Forelimb muscle (tissue), 1 donor: Measurements from ENCODE around the gene PLXNA4. TPM values are rescaled to one million over a fixed set of nuclear protein-coding genes. Genes with fewer than 3 reads are reported as not detected.

Experiments used
- DNase-seq: peaks from one replicate; pipeline ENCODE4 v3.0.0-alpha.2; 2013; ENCODE audit warnings: low read depth
- polyA plus RNA-seq: library from polyadenylated mRNA; unstranded; fragments of 120-200 nt; gene quantifications from one replicate; pipeline ENCODE4 v1.2.1, GENCODE V29; 2013; ENCODE audit not compliant: insufficient read length

PLXNA4 gene
- polyA plus RNA-seq, 1 donor, result 4.9 TPM

DNA sequence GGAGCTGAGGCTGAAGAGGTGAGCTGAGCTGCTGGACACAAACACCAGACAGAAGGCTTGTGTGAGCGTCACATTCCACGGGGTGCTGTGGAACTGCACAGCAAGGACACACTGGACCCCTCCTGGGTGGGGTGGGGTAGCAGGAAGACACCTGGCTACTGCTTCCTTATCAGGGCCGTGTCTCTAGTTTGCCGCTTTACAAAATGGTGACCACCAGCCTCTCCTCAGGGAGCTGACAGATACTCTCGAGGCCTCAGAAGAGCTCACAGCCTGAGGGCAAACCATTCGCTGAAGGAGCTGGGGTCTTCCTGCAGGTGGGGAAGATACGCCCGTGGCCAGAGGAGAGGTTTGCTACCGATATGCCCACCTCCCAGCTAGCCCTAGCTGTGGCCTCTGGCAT lies 461.9 kb downstream of the PLXNA4 start:
- no peak for DNase-seq

DNA sequence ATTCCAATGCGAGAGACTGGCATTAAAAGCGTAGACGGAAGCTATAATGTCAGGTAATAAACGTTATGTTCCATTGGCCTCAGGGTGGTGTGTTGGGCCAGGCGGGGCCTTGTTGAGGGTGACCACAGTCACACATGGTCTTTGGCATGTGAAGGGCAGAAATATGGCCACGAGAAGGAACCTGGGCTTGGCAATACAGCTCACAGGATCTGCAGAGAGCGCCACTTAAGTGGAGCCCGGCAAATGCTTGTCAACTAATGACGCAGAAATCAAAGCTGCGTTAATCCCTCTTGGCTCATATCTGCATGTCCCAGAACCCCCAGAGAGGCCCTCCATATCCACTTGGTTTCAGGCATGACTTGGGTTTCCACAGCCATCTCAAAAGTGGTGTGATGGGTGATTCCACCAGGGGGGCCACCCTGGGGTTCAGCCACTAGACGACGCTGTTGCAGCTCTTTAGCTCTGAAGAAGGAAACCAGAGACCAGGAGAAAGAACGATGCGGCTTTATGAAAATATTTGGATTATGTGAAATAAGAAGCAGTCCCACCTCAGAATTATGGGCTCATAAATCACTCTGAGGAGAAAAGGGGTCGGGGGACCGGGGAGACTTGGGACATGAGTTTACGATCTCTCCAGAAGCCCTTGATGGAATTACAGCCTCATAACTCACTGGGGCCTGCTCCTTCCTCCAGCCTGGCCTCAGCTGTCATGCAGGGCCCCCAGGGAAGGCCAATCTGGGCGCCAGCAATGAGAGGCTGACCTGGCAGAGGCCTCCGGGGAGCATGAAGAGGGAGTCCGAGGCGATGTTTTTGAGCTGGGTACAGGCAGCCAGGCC lies 462.5 kb downstream of the PLXNA4 start:
- DNase-seq, result no peak

DNA sequence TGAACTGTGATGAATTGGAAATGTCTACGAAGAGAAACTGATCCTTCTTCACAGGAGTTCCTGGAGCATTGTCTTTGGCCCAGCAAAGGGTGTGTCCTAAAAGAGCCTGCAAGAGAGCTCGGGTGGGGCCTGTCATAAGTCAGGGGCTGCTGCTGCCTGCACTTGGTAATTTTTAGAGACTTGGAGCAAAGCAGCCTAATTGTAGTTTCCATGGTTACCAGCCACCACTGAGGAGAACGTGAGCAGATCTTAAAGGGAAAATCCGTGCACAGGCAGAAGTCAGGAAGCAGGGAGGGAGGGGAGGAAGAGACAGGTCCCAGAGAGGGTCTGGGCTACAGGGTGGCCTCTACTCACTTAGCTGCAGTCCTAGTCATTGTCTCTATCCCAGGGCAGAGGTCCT lies 463.6 kb downstream of the PLXNA4 start:
- no peak for DNase-seq

GRCh38 chr7:132112106-132112505 lies 464.2 kb downstream of the PLXNA4 start:
- DNase-seq, result no peak

DNA sequence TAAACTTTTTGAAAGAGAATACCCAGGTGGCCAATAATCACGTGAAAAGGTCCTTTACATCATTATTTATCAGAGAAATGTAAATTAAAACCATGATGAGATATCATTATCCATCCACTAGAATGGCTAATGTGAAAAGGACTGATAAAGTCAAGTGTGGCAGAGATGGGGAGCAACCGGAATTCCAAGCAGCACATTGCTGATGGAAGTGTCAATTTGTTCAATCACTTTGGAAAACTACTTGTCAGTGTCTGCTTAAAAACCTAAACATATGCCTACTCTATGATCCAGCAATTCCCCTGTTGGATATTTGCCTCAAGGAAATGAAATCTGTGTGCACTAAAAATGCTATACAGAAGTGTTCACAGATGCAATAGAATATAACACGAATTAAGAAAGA lies 465.6 kb downstream of the PLXNA4 start:
- DNase-seq, result no peak

DNA sequence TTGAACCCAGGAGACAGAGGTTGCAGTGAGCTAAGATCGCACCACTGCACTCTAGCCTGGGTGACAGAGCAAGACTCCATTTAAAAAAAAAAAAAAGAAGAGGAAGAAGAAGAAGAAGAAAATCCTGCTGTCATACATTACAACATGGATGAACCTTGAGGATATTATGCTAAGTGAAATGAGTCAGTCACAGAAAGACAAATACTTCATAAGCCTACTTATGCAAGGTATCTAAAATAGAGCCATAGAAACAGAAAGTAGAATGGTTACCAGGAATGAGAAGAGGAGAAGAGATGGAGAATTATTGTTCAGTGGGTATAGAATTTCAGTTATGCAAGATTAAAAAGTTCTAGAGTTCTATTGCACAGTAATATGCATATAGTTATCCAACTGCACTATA lies 466.5 kb downstream of the PLXNA4 start:
- no peak for DNase-seq

- no peak for DNase-seq
These were observed 467.7 kb downstream of the PLXNA4 start for GRCh38 chr7:132108563-132108962.

- DNase-seq, result no peak
These were observed 469.8 kb downstream of the PLXNA4 start for GRCh38 chr7:132106491-132106890.

- no peak for DNase-seq
These were observed 471.2 kb downstream of the PLXNA4 start for GRCh38 chr7:132105096-132105495.

GRCh38 chr7:132103718-132104117 lies 472.6 kb downstream of the PLXNA4 start:
- no peak for DNase-seq

GRCh38 chr7:132102942-132103341 lies 473.3 kb downstream of the PLXNA4 start:
- no peak for DNase-seq

DNA sequence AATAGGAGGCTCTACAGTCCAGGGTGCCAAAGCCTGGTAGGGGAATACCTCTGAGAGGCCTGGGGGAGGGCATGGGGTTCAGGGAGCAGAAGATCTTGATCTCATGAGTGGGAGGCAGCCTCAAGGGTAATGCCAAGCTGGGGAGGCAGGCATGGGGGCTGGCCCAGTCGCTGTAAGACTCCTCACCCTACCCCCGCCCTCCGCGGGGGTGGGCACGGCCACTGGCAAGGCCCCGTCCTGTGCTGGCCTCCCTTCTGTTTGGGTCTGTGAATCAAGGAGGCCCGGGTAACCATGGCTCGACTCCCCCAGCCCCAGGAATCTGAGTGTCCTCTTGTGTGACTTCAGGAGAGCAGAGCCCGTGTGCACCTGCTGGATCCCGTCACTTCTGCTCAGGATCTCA lies 473.9 kb downstream of the PLXNA4 start:
- no peak for DNase-seq

- no peak for DNase-seq
These were observed 475.3 kb downstream of the PLXNA4 start for GRCh38 chr7:132100981-132101380.

DNA sequence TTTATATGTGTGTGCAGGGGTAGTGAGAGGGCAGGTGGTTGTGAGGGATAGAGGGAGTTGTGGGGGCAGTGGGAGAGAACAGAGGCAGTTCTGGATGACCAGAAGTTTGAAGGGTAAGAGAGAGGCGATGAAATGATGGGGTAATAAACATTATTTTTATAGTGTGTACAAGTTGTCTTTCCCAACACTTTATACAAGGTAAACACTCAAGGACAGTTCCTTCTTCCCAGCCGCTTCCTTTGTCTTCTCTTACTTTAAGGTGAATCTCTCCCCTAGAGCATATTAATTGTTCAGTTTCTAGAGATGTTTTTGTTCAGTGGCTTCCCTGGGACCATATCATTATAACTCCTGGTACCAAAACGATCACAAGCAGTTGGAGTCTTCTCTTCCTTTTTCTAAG lies 475.8 kb downstream of the PLXNA4 start:
- no peak for DNase-seq

- DNase-seq, result no peak
These were observed 477.1 kb downstream of the PLXNA4 start for GRCh38 chr7:132099163-132099562.

- no peak for DNase-seq
These were observed 477.9 kb downstream of the PLXNA4 start for GRCh38 chr7:132098327-132098726.

- no peak for DNase-seq
These were observed 478.6 kb downstream of the PLXNA4 start for GRCh38 chr7:132097550-132098134.

GRCh38 chr7:132095111-132095765 lies 481.0 kb downstream of the PLXNA4 start:
- no peak for DNase-seq

DNA sequence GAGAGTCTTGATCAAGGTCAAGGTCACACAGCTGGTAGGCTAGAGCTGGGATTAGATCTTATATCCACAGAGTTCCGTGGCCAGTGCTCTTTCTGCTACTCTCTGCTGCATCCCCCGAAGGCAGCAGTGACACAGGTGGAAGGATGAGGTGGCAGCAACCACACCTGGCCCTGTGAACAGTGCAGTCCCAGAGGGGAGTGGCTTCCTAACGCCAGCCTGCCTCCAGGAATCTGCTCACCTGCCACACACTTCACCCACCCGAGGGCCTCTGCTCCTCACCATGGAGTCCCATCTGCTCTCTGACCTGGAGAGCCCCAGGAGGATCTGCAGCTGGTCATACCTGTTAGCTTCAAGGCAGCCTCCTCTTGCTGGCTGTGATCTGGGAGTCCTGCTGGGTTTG lies 484.2 kb downstream of the PLXNA4 start:
- no peak for DNase-seq

DNA sequence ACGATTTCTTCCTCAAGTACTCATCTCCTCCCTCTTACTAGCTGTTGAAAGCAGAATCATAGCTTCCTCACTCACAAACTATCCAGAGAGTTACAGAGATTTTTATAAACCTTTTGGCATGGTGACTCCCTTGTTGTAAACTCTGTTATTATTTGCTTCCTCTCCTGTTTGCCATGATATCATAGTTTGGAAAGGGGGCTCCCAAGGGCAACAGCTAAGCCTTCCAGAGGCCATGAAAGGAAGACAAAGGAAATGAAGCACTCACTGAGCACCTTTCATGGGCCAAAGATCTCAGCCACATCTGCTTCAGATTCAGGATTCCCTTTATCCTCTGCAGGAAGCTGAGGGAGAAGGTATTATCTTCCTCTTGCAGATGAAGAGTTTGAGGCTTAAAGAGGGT lies 484.6 kb downstream of the PLXNA4 start:
- peak; percentile 11 for DNase-seq

DNA sequence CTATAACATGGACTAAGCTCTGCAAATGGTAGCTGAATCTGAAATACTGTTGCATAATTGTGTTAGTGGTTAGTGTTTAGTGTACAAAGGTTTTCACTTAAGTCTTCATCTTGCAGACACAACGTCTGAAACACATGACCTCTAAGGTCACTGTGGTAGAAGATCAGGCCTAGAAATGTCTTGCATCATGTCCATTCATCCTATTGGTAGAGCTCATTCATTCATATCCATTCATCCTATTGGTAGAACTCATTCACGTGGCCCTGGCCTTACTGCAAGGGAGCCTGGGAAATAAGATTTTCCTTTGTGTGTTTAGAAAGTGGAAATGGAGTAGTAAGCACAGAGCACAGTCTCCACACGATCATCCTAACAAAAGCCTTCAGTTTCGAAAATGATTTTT lies 485.8 kb downstream of the PLXNA4 start:
- DNase-seq, result no peak

- DNase-seq, result no peak
These were observed 486.9 kb downstream of the PLXNA4 start for GRCh38 chr7:132089356-132089755.

DNA sequence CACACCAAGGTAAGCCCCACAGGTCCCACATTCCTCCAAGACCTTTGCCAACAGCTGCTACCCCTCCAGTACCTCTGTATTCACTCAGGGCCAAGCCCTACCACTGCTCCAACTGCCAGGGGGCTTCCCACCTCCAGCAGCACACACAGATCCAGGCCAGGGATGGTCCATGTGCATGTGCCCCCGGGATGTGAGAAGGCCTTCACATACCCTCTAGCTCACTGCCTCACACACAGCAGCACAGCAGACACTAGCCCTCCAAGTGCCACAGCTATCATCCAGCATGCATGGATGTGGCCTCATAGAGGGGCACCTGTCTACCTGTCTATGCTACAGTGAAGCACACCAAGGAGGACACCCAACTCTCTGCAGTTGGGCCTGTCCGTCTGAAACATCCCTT lies 488.8 kb downstream of the PLXNA4 start:
- no peak for DNase-seq
